GM18517 (cell line): Measurements from ENCODE around the gene ZNF597.

Source experiments
- ATAC-seq: cut with Tn5 transposase; IDR thresholded peaks from one replicate; pipeline ENCODE4 v1.9.1; 2021; ENCODE audit warnings: mild to moderate bottlenecking, moderate library complexity; ENCODE audit not compliant: unreplicated experiment

The ZNF597 gene

DNA sequence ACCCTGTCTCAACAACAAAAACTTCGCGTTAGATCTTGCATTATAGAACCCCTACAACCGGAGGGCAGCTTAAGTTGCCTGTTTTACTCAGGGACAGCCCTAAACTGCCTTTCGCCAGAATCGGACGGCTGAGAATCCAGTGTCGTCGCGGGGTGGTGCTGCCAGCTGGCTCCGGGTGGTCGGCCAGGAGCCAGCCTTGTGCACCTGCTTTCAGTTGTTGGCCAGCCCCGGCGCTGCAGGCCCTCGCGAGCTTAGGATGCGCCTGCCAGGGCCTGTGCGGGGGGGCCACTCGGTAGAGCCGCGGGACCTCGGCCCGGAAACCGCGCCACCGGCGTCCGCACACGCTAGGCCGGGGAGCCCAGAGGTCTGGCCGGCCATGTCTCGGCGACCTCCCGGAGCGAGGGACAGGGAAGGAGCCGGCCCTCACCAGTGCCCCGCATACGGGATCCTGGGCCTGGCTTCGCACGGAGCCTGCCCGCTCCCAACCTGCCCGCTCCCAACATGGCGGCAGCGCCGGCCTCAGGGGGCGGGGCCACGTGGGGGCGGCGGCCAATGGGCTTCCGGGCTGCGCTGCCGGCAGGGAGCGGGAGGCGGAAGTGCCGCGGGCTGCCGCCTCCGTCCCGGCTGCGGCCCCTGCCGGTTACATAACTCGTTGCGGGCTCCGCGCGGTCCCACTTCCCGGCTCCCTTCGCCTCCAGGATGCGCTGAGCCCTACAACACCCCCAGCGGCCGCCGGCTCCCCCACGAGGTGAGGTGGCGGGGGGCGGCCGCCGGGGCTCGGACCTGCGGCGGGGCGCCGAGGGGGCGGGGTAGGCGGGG is 14.3 kb upstream of the ZNF597 start:
- peak; percentile 73 for ATAC-seq

DNA sequence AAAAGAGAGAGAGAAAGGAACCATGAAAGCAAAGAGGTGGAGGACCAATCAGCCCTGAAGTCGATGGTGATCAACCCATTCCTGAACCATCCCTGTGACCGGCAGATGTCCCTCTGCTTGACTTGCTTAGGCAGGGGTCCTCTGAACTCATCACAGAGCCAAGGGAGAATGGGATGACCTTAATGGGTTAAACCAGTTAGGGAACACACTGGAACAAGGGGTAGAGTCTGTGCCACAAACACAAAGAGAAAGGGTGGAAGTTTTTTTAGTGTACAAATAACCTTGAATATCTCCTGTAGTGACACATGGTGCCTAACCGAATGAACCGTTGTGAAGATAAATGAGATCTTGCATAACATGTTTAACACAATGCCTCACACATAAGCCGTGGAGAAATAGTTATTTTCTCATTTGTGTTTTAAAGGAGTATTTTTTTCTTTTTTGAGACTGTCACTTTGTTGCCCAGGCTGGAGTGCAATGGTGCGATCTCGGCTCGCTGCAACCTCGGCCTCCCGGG is 11.4 kb upstream of the ZNF597 start:
- no peak for ATAC-seq

DNA sequence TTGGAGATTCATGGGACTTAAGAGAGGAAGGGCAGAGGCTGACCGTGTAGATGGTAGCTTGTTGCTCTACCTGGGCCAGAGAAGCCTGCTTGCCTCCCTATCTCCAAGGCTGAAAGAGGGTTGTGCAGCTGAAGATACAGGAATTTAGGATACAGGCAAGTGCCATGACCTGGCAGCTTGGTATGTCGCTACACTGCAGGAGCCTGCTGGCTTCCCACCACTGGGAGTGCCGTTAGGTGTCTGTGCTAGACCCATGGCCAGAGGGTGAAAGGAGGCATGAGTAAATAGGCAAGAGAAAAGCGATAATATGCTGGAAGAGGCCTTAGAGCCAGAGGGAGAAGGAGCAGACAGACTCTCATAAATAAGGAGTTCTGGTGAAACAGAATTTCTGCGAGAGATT is 10.8 kb upstream of the ZNF597 start:
- ATAC-seq: no peak

DNA sequence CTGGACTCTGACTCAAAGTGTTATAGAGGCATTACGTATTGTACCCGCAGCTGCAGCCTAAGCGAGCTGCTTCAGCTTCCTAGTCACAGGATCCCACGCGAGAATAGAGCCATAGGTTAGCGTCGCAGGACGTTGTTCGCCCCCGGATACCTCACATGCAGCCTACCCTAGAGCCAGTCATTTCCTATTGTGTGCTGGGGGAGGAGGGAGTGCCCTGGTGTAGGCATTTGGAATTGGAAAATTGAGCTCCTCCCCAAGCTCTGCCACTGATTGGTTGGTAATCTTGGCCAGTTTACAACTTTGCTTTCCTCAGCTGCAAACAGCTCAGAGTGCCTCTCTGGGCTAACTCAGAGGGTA is 706 bp upstream of the ZNF597 start:
- peak; percentile 35 for ATAC-seq

DNA sequence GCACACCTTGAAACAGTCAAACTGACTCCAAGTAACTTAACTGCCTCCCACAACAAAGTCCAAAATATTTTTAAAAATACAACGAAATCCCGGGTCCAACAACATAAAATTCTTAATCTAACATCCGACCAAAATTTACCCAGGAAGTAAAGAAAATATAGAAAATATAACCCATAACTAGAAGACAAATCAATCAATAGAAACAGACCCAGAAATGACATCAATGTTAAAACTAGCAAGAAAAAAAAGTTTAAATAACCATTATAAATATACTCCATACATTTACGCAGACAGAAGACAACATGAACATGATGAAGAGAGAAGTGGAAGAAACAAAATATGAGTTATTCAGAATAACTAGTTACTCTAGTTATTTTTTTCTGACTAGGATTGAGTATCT is 3.7 kb downstream of the ZNF597 start:
- ATAC-seq: no peak

DNA sequence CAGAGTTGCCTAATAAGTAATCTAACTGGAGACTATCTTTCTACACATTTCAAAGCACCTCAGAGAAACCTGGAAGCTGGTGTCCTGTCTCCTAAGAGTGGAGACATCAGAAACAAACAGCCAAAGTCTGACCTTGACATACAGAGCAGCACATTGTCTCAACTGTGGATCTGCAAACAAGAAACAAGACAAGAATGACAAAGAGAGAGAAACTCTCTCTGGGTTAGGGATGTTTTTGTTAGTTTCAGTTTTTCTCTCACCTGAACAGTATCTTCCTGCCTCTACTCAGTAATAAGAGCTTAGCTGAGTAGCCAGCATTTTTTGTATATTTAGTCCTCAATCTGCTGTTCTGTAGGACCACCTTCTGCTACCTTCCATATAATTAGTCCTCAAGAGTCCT is 8.9 kb downstream of the ZNF597 start:
- no peak for ATAC-seq

DNA sequence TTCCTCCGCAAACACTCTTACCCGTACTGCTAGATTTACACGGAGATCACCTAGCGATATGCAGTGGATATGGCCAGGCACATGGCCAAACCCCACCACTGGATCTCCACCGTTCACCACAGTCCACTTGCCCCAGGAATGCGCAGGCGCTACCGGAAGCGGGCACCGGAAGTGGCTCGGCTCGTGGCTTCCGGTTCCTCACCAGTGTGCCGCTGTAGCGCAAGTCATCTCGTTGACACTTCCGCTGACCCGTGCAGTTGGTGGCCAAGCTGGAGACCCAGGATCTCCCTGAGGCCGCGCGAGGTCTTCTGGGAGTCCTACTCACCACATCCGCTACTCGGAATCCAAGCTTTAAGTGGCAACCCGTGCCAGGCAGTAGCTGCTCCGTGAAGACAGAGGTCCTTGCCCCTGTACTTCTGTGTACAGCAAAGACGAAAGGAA is 11.5 kb downstream of the ZNF597 start:
- ATAC-seq: peak; percentile 52

DNA sequence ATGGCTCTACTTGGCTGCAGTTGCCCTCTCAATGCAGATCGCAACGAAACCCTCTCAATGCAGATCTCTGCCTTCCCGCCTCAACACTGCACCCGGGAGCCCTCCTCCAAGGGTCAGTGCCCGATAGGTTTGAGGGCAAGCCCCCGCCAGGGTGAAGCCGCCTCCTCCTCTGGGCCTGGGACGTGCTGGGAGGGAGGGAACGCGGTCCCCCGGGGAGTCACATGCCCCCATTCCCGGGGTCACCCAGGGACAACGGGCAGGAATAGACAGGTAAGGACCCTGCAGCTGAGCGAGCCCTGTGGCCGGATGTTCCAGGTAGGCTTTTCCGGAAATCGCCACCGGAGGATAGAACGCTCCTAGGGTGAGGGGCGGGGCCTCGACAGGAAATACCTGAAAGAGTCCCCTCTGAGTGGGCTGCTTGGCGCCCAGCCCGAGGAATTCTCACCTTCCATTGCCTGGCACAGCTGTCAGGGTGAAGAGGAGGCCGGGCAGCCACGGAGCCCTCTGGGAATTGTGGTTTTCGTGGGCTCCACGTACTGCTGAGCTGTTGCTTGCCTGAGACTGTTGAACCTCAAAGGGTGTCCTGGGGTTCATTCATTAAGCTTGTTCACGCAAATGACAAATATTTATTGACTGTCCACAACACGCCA is 29.4 kb downstream of the ZNF597 start:
- ATAC-seq: no peak

DNA sequence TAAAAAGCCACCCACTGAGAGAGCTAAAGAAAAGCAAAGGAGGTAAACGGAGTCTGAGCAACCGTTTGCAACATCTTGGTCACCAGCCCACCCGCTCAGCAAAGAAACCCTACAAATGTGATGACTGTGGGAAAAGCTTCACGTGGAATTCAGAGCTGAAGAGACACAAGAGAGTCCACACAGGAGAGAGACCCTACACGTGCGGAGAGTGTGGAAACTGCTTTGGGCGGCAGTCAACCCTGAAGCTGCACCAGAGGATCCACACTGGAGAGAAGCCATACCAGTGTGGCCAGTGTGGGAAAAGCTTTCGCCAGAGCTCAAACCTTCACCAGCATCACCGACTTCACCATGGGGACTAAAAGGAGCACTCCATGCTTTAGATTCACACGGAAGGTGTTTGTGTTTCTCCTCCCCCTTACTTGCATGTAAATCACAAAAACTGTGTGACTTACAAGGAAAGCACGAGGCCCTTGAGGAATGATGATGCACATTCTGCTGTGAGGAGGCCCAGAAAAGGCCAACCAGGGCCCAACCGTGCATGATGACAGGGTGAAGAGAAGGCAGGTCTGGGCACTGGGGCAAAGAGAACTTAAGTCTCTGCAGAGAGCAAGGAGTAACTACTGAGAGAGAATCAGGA is 34.6 kb downstream of the ZNF597 start:
- no peak for ATAC-seq

DNA sequence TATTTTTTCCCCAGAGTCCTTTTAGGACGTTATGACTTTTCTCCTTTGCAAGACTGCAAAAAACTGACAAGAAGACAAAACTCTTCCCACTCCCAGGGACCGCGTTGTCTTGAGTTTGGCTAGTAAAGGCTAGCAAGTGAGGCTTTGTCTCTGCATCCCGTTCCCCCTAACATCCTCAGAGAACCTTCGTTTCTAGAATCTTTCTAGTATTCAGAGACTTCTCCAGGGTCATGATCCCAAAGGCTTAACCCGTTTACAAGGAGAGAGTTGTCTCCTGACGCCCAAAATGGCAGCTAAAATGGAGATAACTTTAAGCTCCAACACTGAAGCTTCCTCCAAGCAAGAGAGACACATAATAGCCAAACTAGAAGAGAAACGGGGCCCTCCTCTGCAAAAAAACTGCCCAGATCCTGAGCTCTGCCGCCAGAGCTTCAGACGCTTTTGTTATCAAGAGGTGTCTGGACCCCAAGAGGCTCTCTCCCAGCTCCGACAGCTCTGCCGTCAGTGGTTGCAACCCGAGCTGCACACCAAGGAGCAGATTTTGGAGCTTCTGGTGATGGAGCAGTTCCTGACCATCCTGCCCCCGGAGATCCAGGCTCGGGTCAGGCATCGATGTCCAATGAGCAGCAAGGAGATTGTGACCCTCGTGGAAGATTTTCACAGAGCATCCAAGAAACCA is 41.4 kb downstream of the ZNF597 start:
- no peak for ATAC-seq

DNA sequence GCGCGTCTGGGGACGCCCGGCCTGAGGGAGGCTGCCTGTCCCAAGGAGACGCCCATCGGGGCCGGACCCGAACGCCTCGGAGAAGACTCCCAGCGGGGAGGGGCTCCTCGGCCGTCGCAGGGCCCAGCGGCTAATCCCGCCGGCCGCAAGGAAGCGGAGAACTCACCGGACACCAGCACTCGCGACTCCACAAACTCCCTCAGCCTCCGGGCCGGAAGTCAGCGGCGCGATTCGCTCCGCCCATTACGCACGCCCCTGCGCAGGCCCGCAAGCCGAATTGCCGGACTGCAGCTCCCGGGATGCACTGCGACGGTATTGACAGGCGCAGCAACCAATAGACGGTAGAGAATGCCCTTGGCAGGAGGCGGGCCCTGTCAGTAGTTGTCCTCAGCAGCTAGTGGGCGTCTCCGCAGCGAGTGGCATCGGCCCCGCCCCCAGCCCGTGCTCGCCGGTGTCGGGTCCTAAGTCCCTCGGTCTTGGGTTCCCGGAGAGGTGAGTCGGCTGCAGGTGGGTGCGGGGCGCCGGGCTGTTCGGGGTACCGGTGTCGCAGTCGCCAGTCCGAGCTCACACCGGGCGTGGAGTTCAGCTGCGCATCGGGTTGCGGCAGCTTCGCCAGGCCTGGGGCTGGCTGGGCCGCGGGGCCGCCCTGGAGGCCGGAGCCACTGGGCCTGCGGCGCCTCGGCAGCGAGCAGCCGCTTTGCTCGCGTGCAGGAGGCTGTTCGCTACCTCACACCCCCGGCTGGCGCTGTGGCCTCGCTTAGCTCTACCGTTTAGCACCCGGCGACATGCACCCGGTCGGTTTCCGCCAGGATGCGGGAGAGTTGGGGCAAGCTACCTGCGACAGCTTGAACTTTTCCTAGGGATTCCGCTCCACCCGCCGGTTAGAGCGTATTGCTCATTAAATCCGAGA is 42.3 kb downstream of the ZNF597 start, which contains the start of the genes ZNF174 and ZSCAN32:
Gene ZNF174 (plus strand): TSS at position 437 of the 910 bp plus-strand sequence. CDS start 790 bp downstream, outside the sequence.
Gene ZSCAN32 (minus strand): TSS at position 226 of the 910 bp plus-strand sequence. CDS start 3,447 bp downstream, outside the sequence.
- ATAC-seq: peak; percentile 98

DNA sequence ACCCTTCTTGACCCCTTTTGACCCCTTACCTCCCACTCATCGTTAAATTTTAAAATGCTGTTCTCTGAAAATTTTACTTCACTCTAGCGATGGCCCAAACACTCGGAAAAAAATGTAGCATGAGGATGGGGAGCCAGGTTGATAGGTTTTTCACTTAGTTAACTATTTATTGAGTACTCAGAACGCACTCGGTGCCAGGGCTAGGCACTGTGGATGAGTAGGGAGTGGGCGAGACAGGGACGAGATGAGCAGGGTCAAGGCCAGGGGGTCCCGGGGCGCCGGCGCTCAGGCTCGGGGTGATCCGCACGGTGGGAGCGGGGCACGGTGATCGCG is 42.9 kb downstream of the ZNF597 start:
- ATAC-seq: peak; percentile 32

DNA sequence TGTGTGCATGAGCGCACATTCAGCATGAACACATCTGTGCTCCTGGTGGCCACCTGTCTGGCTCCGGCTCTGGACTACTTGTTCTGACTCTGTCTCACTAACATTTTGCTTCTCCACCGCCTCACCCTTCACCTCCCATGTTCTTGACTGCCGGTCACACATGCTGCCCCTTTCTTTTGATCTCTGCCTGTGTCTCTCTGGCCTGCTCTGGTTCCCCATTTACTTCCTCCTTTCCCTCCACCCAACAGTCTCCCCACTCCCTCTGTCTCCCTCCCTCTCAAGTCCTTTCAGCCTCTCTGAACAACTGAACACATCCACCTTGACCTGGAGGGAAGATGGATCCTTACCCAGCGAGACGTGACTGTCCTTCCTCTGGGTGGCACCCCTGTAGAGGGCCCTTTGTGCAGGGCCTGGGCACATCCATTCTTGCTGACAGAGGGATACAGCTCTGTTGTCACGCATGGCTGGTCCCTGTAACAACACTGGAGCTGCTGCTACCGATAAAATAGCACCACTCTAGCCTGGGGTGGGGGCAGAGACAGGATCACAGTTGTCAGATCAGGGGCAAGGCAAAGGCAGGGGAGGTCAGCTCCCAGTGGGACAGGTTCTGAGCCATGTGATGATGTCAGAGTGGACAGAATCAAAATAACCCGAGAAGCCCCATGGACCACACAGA is 53.5 kb downstream of the ZNF597 start:
- ATAC-seq: no peak

DNA sequence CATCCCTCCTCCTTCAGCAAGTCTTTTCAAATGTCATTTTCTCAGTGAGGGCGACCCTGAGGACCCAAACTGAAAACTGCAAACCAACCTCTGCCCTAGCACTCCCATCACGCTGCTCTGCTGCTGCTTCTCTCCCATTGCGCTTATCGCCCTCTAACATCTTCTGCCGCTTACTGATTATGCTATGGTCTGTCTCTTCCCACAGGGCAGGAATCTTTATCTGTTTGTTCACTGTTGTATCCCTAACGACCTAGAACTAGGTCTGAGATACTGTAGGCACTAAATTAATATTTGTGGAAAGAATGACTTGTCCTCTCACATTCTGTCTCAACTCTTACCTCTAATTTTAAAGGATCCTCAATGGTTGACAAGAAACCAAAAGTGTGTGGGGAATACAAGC is 55.0 kb downstream of the ZNF597 start:
- ATAC-seq: no peak

DNA sequence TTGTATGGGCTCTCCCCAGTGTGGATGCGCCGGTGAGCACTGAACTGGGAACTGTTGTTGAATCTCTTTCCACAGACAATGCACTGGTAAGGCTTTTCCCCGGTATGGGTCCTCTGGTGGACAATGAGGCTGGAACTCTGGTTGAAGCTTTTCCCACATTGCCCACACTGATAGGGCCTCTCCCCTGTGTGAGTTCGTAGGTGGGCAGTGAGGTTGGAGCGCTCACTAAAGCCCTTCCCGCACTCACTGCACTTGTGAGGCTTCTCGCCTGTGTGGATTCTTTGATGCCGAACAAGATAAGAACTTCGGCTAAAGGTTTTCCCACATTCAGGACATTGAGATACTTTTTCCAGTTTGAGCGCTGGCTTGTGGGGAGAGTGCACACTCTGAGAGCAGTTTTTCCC is 60.3 kb downstream of the ZNF597 start:
- no peak for ATAC-seq
